HUES6 (cell line): ENCODE results near the gene ZNF502.

Experiments used
- H3K27ac ChIP-seq: 2 replicates; pipeline ENCODE4 v1.7.0; 2013; ENCODE audit warnings: low read depth, mild to moderate bottlenecking, low read length, inconsistent platforms
- H3K27me3 ChIP-seq: 2 replicates; pipeline ENCODE4 v1.6.1; 2013; ENCODE audit warnings: low read length; ENCODE audit not compliant: control insufficient read depth, insufficient read depth
- H3K36me3 ChIP-seq: 2 replicates; pipeline ENCODE4 v1.6.1; 2013; ENCODE audit warnings: low read length; ENCODE audit not compliant: control insufficient read depth, insufficient read depth
- H3K4me1 ChIP-seq: 2 replicates; pipeline ENCODE4 v1.6.1; 2013; ENCODE audit warnings: low read length; ENCODE audit not compliant: control insufficient read depth, insufficient read depth
- H3K4me3 ChIP-seq: 2 replicates; pipeline ENCODE4 v1.5.1; 2013; ENCODE audit warnings: low read depth, low read length
- H3K9ac ChIP-seq: one replicate; pipeline ENCODE4 v1.6.1; 2013; ENCODE audit warnings: mild to moderate bottlenecking, low read length
- H3K9me3 ChIP-seq: 2 replicates; pipeline ENCODE4 v1.6.1; 2013; ENCODE audit warnings: low read depth, low read length; ENCODE audit not compliant: control insufficient read depth, insufficient read depth

ZNF502 gene

GRCh38 chr3:44771424-44772098, 59.1 kb downstream of the ZNF502 start:
- Histone ChIP-seq H3K9me3 (peaks cover 54% of the 10 kb centered on the region), H3K27me3 (no peaks in the 10 kb centered on the region), H3K4me3 (no peak overlapping the region), H3K9ac (no peak overlapping the region), H3K27ac (no peak overlapping the region), H3K4me1 (0 out of 2 replicates have a peak, but pooled peaks cover 2% of the 10 kb centered on the region), H3K36me3 (peaks cover 57% of the 10 kb centered on the region)

- H3K36me3 ChIP-seq = peaks cover 60% of the 10 kb centered on the region
- 0 out of 2 replicates have a peak, but pooled peaks cover 2% of the 10 kb centered on the region for H3K4me1 ChIP-seq
- H3K9ac ChIP-seq = no peak overlapping the region
- H3K27me3 ChIP-seq = no peaks in the 10 kb centered on the region
- H3K9me3 ChIP-seq = peaks cover 52% of the 10 kb centered on the region
- H3K4me3 ChIP-seq = no peak overlapping the region
- H3K27ac ChIP-seq = no peak overlapping the region
These were observed 59.6 kb downstream of the ZNF502 start for GRCh38 chr3:44772099-44772442.
